T-helper 17 cell (primary cell): Measurements from ENCODE around the gene ELP4. TPM values are rescaled to one million over a fixed set of nuclear protein-coding genes. Genes with fewer than 3 reads are reported as not detected.

Experiments
- ATAC-seq: fragments of 150-1000 bp; cut with Tn5 transposase; 2 replicates; pipeline ENCODE4 v1.10.0; 2021; ENCODE audit warnings: mild to moderate bottlenecking, moderate library complexity
- DNase-seq, 3 donors: peaks; one replicate each; pipeline versions ENCODE4 v3.0.0 to v3.0.0-alpha.2; 2020 to 2021
- H3K9me3 ChIP-seq: one replicate; pipeline ENCODE4 v1.7.0; 2013; ENCODE audit warnings: low read length, mild to moderate bottlenecking; ENCODE audit not compliant: control insufficient read depth, poor library complexity, severe bottlenecking
- H3K27ac Mint-ChIP-seq: one replicate; pipeline ENCODE4 v1.8.0; 2022; ENCODE audit warnings: mild to moderate bottlenecking, moderate library complexity, mixed read lengths
- H3K27me3 Mint-ChIP-seq: one replicate; pipeline ENCODE4 v1.8.0; 2022; ENCODE audit warnings: mixed read lengths
- H3K36me3 Mint-ChIP-seq: one replicate; pipeline ENCODE4 v1.8.0; 2022; ENCODE audit warnings: low read depth, mixed read lengths
- H3K4me1 Mint-ChIP-seq: one replicate; pipeline ENCODE4 v1.8.0; 2022; ENCODE audit warnings: mild to moderate bottlenecking, mixed read lengths
- H3K4me3 Mint-ChIP-seq: one replicate; pipeline ENCODE4 v1.8.0; 2022; ENCODE audit warnings: mild to moderate bottlenecking, moderate library complexity, mixed read lengths
- total RNA-seq, 4 donors: library from RNA in 2 of 4; stranded (reverse) in 2 of 4; gene quantifications; one replicate each; pipeline ENCODE4 v1.2.3 and lab custom pipeline; 2022 to 2026

ELP4 gene
- total RNA-seq, 2 donors from 2014 or later = 17.4 to 17.8 TPM

DNA sequence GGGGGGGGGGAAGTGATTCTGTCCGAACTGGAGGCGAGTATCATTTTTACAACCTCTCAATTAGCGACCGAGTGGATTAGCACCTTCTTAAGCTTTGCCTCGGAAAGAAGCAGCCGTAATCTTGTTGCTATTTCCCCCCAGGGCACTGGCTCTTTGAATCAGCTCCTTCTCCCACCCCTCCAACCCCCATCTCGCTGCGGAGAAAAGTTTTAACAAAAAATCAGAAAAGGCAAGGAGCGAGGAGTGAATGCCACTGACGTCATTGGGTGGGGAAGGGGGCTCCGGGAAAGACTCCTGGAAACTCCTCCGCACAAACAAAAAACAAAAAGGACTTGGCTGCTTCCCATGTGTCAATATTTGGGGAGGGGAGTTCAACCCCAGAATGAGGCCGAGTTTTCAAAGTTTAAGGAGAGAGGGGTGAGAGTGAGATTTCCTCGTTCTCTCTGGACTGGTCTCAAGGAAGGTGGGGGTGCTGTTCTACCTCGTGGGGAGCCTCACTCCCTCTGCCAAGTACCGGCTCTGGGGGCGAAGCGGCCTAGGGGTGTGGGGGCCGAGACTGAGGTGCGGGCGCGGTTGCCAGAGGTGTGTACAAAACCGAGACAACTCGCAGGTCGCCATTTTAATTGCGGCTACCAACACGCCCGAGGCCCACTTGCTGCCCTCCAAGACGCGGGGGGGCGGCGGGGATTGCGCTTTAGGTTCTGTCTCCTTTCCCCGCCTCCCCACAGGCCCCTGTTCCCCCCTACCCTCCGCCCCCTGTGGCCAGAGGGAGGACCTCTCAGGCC, 304.0 kb downstream of the ELP4 start:
- Mint-ChIP-seq H3K36me3 (peaks cover 10% of the 10 kb centered on the region), H3K27ac (no peak overlapping the region), H3K27me3 (peaks cover 70% of the 10 kb centered on the region), H3K4me3 (peak overlapping the region; percentile 91), H3K4me1 (peaks cover 37% of the 10 kb centered on the region)
- ATAC-seq (no peak), DNase-seq (no peak)
- no peaks in the 10 kb centered on the region for H3K9me3 ChIP-seq

DNA sequence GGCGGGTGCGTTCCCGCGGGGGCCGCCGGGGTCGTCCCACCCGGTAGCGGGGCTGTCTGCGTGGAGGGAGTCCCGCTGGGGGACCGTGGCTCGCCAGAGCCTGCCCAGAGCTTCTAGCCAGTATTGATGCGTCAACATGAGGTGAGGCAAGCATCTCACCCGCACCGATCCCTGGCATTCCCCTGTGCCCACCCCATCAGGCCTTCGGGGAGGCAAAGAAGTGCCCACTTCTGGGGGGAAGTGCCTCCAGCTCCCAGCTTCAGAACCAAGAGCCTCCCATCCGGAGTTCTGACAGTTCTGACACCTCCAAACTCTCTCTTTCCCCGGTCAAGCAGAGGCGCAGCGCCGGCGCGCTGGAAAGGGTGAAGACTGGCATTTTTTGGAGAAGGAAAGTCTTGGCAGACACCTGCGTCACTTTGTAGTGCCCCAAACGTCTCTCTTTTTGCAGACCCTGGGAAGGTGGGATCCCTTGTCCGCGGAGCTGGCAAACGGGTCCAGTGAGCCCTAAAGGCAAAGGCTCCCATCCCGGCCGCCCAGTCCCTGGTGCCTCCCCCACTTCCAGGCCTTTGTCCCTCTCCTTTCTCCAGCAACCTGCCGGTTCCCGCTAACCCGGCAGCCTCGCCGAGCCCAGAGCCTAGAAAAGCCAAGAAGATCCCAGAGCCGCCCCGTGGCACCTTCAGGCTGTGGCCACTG, 304.8 kb downstream of the ELP4 start:
- H3K4me3 Mint-ChIP-seq = peak overlapping the region; percentile 76
- ATAC-seq = no peak
- H3K36me3 Mint-ChIP-seq = peaks cover 10% of the 10 kb centered on the region
- H3K9me3 ChIP-seq = no peaks in the 10 kb centered on the region
- peaks cover 34% of the 10 kb centered on the region for H3K4me1 Mint-ChIP-seq
- peak overlapping the region; percentile 84 for H3K27ac Mint-ChIP-seq
- peaks cover 63% of the 10 kb centered on the region for H3K27me3 Mint-ChIP-seq
- no peak for DNase-seq

DNA sequence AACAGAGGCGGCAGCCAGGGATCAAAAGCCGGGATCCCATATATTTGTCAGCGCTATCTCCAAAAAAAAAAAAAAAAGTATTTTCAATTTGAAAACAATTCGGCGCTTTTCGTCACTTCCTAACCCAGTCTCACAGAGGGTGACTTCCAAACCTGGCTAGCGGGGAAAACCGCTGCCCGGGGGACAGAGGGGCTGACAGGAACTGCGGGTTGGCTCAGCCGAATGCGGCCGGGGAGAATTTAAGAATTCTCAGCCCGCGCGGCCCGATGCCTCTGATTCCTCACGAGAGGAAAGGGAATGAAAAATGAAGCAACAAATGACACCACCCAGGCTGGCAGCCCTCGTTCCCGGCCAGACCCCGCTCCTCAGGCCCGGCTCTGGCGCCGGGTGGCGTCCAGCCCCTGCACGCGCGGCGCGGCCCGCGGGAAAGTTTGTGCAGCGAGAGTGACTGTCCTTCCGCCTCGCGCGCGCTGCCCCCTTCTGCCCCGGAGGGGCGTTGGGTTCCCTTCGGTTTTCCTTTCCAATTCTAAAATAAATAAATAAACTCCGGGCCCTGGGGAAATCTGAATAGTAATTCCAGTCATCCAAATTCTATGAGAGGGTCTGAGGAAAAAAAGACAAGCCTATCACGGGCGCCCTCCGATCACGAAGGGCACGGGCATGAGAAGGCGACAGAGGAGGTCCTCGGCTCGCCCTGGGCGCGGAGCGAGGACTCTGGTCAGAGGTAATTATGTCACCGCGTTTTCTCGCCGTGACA, 306.3 kb downstream of the ELP4 start:
- DNase-seq = no peak
- H3K27me3 Mint-ChIP-seq = peaks cover 66% of the 10 kb centered on the region
- peaks cover 7% of the 10 kb centered on the region for H3K36me3 Mint-ChIP-seq
- H3K4me3 Mint-ChIP-seq = peak overlapping the region; percentile 66
- no peak for ATAC-seq
- H3K27ac Mint-ChIP-seq = peak overlapping the region; percentile 3
- peaks cover 4% of the 10 kb centered on the region for H3K9me3 ChIP-seq
- peaks cover 26% of the 10 kb centered on the region for H3K4me1 Mint-ChIP-seq

DNA sequence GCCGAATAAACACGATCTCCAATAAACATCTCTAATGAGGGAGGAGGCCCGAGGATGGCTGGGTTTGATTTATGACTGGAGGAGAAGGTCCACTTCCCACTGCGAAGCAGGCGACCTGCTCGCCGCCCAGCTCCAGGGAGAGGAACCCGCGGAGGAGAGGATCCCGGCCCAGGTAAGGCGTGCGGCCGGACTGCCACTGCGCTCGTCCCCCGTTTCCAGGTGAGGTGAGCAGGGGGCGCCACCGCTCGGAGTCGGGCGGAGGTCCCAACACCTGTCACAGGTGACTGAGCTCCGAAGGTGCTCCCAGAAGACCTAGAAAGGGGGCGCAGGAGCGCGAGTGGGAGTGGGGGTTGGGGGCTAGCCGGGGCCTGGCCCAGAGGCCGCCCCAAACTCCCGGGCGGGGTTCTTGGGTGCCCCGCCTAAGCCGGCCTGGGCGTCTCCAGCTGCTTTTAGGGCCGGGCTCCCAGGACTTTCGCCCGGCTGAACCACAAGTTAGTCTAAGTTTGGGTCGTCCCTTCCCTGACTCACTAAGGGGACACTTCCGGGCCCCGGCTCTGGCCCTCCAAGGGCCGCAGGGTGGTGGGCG, 307.0 kb downstream of the ELP4 start:
- Mint-ChIP-seq H3K27me3 (peaks cover 66% of the 10 kb centered on the region), H3K4me1 (peaks cover 23% of the 10 kb centered on the region), H3K36me3 (peaks cover 5% of the 10 kb centered on the region), H3K4me3 (peak overlapping the region; percentile 66), H3K27ac (peak overlapping the region; percentile 3)
- ATAC-seq (no peak), DNase-seq (no peak)
- peaks cover 8% of the 10 kb centered on the region for H3K9me3 ChIP-seq

DNA sequence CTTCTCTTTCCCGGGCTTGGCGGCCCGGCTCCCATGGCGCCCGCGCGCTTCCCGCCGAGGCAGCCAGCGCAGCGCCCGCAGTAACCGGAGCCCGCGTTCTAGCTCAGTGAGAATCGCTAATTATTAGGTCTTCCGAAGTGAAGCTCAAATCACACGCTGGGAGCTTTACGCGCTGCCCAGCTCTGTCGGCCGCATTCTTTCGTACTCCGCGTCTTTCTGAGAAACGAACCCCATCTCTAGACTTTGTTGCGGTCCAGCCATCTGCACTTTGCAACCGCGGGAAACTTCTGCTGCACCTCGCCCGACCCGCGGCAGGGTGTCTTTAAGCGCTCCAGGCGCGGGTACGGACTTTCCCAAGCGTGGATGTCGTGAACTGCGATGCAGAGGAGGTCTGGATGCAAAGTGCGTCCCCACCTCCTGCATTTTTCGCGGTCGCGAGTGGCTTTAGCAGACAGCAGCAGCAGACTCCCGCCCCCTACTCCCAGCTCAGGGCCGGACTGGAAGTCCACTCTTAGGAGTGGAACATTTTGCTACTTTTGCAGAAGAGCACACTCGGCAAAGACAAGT, 307.6 kb downstream of the ELP4 start:
- peak; percentile 28 for ATAC-seq
- DNase-seq = no peak
- Mint-ChIP-seq H3K27me3 (peaks cover 66% of the 10 kb centered on the region), H3K27ac (peak overlapping the region; percentile 49), H3K4me3 (peak overlapping the region; percentile 85), H3K4me1 (peaks cover 19% of the 10 kb centered on the region), H3K36me3 (peaks cover 2% of the 10 kb centered on the region)
- H3K9me3 ChIP-seq = peaks cover 8% of the 10 kb centered on the region

DNA sequence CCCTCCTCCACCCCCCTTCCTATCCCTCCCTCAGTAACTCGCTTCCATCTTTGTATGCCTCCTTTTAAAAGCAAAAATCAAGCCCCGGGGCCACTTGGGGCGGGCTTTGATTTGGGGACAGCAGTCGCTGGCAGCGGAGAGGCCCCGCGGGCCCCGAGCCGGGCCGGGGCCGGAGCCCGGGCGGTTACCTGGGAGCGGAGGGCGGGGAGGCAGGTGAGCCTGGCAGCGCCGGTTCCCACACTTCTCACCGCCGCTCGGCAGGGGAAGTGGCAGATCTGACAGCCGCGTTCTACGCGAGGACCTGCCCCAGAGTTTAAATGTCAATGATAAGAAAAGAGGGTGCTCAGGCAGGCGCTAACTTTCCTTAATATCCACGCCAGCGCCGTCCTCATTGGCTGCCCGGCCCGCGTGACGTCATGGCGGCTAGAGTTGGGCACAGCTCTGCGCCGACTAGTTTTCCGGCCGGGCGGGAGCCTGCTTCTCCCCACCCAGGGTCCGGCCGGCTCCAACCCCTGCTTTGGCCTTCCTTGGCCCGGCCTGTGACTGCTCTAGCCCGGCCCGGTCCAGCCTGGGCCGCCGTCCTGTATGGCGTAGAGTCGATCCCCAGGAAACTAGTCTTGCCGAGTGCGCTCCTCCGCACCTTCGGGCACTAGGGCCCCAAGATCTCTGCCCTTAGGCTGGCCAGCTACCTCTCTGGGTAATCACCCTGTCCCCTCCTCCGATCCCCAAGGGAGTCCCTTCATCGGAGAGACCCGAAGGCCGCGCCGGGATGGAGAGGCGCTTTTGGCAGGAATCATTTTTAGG, 308.3 kb downstream of the ELP4 start:
- H3K36me3 Mint-ChIP-seq = peaks cover 2% of the 10 kb centered on the region
- peaks cover 67% of the 10 kb centered on the region for H3K27me3 Mint-ChIP-seq
- H3K4me1 Mint-ChIP-seq = peaks cover 14% of the 10 kb centered on the region
- peak overlapping the region; percentile 85 for H3K4me3 Mint-ChIP-seq
- DNase-seq = no peak
- peak; percentile 19 for ATAC-seq
- peak overlapping the region; percentile 49 for H3K27ac Mint-ChIP-seq
- H3K9me3 ChIP-seq = peaks cover 8% of the 10 kb centered on the region

DNA sequence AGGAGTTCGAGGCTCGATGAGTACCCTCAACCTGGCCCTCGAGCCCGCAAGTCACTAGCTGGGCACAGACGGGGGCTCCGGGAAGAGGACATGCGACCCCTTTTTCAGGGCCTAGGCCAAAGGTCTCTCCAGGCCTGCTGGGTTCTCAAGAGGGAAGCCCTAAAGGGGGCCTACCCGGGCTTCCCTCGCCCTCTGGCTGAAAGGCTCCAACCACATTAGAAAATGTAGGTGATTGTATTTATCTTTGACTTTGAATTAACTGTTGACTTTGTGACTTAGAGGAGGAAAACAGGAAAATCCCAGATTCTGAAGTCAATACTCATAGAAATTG, 308.8 kb downstream of the ELP4 start:
- DNase-seq = no peak
- peaks cover 2% of the 10 kb centered on the region for H3K36me3 Mint-ChIP-seq
- no peak for ATAC-seq
- peak overlapping the region; percentile 1 for H3K27ac Mint-ChIP-seq
- H3K9me3 ChIP-seq = peaks cover 8% of the 10 kb centered on the region
- H3K27me3 Mint-ChIP-seq = peaks cover 72% of the 10 kb centered on the region
- H3K4me1 Mint-ChIP-seq = peaks cover 14% of the 10 kb centered on the region
- H3K4me3 Mint-ChIP-seq = no peak overlapping the region

DNA sequence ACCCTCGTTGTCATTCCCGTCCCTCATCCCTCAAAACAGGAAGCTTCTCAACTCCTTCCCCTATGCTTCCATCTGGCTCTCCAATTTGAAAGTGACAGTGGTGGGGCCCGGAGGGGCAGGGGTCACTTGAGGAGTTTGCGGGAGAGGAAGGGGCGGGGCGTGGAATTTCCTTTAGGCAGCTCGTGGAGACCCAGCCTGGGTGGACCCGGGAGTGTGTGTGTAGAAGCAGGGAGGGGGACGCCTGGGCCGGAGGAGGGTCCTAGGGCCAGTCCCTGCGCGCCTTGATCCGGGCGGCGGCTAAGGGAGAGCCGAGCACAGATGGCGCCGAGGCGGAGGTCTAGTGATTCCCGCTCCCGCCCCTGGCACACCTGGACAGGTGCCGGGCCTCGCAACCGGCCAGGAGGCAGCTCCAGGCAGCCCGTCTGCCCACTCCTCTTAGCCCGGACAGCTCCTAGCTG, 309.3 kb downstream of the ELP4 start:
- Mint-ChIP-seq H3K27me3 (peaks cover 72% of the 10 kb centered on the region), H3K27ac (peak overlapping the region; percentile 1), H3K4me1 (peaks cover 14% of the 10 kb centered on the region), H3K36me3 (peaks cover 2% of the 10 kb centered on the region), H3K4me3 (no peak overlapping the region)
- DNase-seq (no peak), ATAC-seq (no peak)
- peaks cover 8% of the 10 kb centered on the region for H3K9me3 ChIP-seq

DNA sequence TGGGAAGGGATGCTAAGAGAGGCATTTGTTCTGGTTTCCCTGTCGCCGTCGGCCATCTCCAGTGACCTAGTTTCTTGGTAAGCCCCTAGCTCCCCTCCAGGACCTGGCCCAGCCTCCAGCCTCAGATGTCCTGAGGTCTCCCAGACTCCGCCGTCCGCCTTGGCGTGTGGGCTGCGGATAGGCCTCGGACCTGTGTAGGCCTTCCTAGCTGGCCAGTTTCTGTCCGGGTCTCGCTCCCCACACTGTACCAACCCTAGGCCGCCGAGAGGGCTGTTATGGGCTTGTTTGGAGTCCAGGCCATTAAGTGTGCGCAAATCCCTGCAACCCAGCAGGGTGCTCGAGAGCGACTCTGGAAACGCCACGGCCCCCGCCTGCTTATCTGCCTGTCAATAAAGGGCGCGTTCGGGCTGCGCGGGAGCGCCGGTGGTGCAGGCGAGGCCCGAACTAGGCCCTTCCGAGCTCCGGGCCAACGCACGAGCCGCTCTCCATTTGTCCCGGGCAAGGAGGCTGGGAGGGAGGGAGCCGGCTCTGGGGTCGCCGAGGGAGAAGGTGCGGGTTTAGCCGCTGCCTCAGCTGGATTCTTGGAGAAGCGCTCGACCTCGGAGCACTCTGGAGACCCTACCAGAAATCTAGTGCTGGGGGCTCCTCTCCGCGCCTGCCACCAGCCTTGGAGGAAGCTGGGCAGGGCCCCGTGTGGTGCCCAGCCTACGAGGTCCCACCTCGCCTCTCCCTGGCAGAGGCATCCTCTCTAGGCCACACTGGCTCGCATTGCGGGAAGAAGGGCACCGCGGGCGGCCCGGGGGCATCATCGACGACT, 310.3 kb downstream of the ELP4 start:
- Mint-ChIP-seq H3K27me3 (peaks cover 74% of the 10 kb centered on the region), H3K4me3 (no peak overlapping the region), H3K27ac (no peak overlapping the region), H3K36me3 (peaks cover 2% of the 10 kb centered on the region), H3K4me1 (peaks cover 14% of the 10 kb centered on the region)
- no peak for ATAC-seq
- DNase-seq = no peak
- peaks cover 8% of the 10 kb centered on the region for H3K9me3 ChIP-seq

DNA sequence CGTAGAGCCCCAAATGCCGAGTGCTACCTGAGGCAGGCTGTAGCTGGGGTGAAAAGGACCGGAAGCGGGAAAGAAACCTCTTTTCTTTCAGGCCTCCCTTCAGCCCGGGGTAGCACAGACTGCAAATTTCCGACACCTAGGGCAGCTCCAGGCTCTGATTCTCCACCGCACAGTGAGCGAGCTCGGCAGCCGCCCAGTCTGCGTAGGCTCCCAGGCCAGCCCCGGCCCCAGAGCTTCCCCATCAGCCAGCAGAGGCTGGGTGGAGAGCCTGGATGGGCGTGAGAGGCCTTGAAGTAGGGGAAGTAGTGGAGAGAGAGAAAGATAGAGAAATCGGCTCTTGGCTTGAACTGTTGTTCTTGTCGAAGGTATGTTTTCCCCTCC, 310.9 kb downstream of the ELP4 start:
- no peak for ATAC-seq
- H3K4me3 Mint-ChIP-seq = no peak overlapping the region
- peaks cover 74% of the 10 kb centered on the region for H3K27me3 Mint-ChIP-seq
- DNase-seq = no peak
- H3K9me3 ChIP-seq = peaks cover 8% of the 10 kb centered on the region
- no peak overlapping the region for H3K27ac Mint-ChIP-seq
- peaks cover 2% of the 10 kb centered on the region for H3K36me3 Mint-ChIP-seq
- peaks cover 11% of the 10 kb centered on the region for H3K4me1 Mint-ChIP-seq

DNA sequence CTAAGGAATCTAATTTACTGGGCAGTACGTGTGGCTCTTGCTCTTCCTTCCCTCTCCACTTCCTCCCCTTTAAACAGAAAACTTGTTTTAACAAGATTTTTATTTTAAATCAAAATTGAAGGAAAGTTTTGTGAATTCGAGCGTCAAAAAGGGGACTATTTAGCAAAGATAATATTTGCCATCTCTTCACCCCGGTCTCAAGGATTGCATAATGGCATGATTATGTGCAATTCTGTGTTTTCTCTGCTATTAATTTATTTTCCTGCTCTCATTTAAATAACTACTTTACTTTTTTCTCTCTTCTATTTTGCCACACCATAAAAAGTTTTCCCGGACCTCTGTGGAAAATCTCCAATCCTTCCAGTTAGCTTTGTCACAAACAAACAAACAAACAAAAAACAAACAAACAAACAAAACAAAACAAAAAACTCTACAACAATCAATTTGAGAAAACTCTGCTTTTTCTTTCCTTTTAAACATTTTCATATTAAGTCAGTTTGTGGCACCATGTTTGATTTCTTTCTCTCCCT, 311.7 kb downstream of the ELP4 start:
- H3K27ac Mint-ChIP-seq = no peak overlapping the region
- ATAC-seq = no peak
- no peak for DNase-seq
- H3K27me3 Mint-ChIP-seq = peaks cover 77% of the 10 kb centered on the region
- H3K36me3 Mint-ChIP-seq = peaks cover under 1% of the 10 kb centered on the region
- H3K4me3 Mint-ChIP-seq = no peak overlapping the region
- peaks cover 8% of the 10 kb centered on the region for H3K9me3 ChIP-seq
- peaks cover 9% of the 10 kb centered on the region for H3K4me1 Mint-ChIP-seq
